Activated CD8-positive, alpha-beta T cell treated with anti-CD3 and anti-CD28 coated beads for 36 hours (primary cell): ENCODE data around the gene SYT2. TPM values are rescaled to one million over a fixed set of nuclear protein-coding genes. Genes with fewer than 3 reads are reported as not detected.
"Not testable (repeated sequence)": the region's sequence is repeated elsewhere in the genome, so short reads cannot be mapped to it uniquely, and the experiment has no call there.

Experiments
- ATAC-seq: fragments of 200-7000 bp; cut with Tn5 transposase; one replicate; pipeline ENCODE4 v1.10.0; 2021; ENCODE audit warnings: mild to moderate bottlenecking, moderate library complexity
- CTCF ChIA-PET: fragments of 350-600 bp; sonication (Branson Sonifier 250); formaldehyde crosslinking; loops from one replicate; lab custom pipeline; 2021; ENCODE audit warnings: antibody characterized with exemption; lab: Charles Lee
- POLR2A ChIA-PET: fragments of 350-600 bp; sonication (Branson Sonifier 250); formaldehyde crosslinking; loops from one replicate; lab custom pipeline; 2021; ENCODE audit warnings: antibody characterized with exemption; lab: Charles Lee
- DNase-seq: peaks from one replicate; pipeline ENCODE4 v3.0.0-alpha.2; 2020
- H3K27ac Mint-ChIP-seq: one replicate; pipeline ENCODE4 v1.8.0; 2021; ENCODE audit warnings: mild to moderate bottlenecking, mixed read lengths
- H3K27me3 Mint-ChIP-seq: one replicate; pipeline ENCODE4 v1.8.0; 2021; ENCODE audit warnings: mixed read lengths
- H3K36me3 Mint-ChIP-seq: one replicate; pipeline ENCODE4 v1.8.0; 2021; ENCODE audit warnings: low read depth, mixed read lengths
- H3K4me1 Mint-ChIP-seq: one replicate; pipeline ENCODE4 v1.8.0; 2021; ENCODE audit warnings: low read depth, mixed read lengths
- H3K4me3 Mint-ChIP-seq: one replicate; pipeline ENCODE4 v1.8.0; 2021; ENCODE audit warnings: mild to moderate bottlenecking, moderate library complexity, mixed read lengths
- H3K9me3 Mint-ChIP-seq: one replicate; pipeline ENCODE4 v1.8.0; 2021; ENCODE audit warnings: mixed read lengths
- CTCF ChIP-seq: fragments of 200-600 bp; IDR thresholded peaks from one replicate; pipeline ENCODE4 v1.8.0; 2022; ENCODE audit warnings: antibody characterized with exemption, mild to moderate bottlenecking
- intact Hi-C: fragments of 100-400 bp; cut with micrococcal nuclease; formaldehyde crosslinking; loops from one replicate; pipeline ENCODE4 v1.10.0; 2022
- total RNA-seq, 2 experiments: library from RNA; stranded (reverse); gene quantifications; one replicate each; pipeline ENCODE4 v1.2.3, GENCODE V29; 2021

SYT2 gene
- total RNA-seq, 2 experiments from 2014 or later, result not detected

GRCh38 chr1:202716654-202717053 is 6.4 kb upstream of the SYT2 start:
- no peak overlapping the region for H3K4me3 Mint-ChIP-seq
- H3K27me3 Mint-ChIP-seq, result peaks cover 17% of the 10 kb centered on the region
- no peak for TF ChIP-seq CTCF
- no peaks in the 10 kb centered on the region for H3K36me3 Mint-ChIP-seq
- POLR2A ChIA-PET, result interaction anchor here (0.8 to 0.9 kb wide), 2 partner anchors 8 to 11 kb away, joined by 3 read pairs; no protein-coding TSS in a partner anchor
- no peak overlapping the region for H3K27ac Mint-ChIP-seq
- H3K4me1 Mint-ChIP-seq, result peaks cover 4% of the 10 kb centered on the region
- DNase-seq, result no peak
- no peak for ATAC-seq
- H3K9me3 Mint-ChIP-seq, result no peaks in the 10 kb centered on the region
- intact Hi-C loops, result loop anchor here (10.0 kb wide), 1 partner anchor 372 kb away; the partner anchor contains the start of genes PPP1R12B and UBE2T
- CTCF ChIA-PET, result no interaction called here

GRCh38 chr1:202714202-202714601 is 3.9 kb upstream of the SYT2 start:
- CTCF ChIA-PET, result interaction anchor here (0.6 to 0.9 kb wide), 2 partner anchors 135 to 370 kb away, joined by 3 read pairs; no protein-coding TSS in a partner anchor
- H3K27ac Mint-ChIP-seq, result not testable (repeated sequence)

GRCh38 chr1:202713110-202713509 is 2.9 kb upstream of the SYT2 start:
- H3K4me3 Mint-ChIP-seq, result no peak overlapping the region
- ATAC-seq, result no peak
- intact Hi-C loops, result loop anchor here (10.0 kb wide), 1 partner anchor 368 kb away; the partner anchor contains the start of genes PPP1R12B and UBE2T
- ChIA-PET CTCF (interaction anchor here (0.6 to 1.4 kb wide), 2 partner anchors 10 to 459 kb away, joined by 3 read pairs; no protein-coding TSS in a partner anchor), POLR2A (interaction anchor here (0.6 to 1.2 kb wide), 2 partner anchors 16 to 756 kb away, joined by 3 read pairs; no protein-coding TSS in a partner anchor)
- no peaks in the 10 kb centered on the region for H3K36me3 Mint-ChIP-seq
- H3K9me3 Mint-ChIP-seq, result no peaks in the 10 kb centered on the region
- no peak for TF ChIP-seq CTCF
- H3K27ac Mint-ChIP-seq, result no peak overlapping the region
- DNase-seq, result no peak
- H3K27me3 Mint-ChIP-seq, result peaks cover 42% of the 10 kb centered on the region
- H3K4me1 Mint-ChIP-seq, result peaks cover 3% of the 10 kb centered on the region

More at GRCh38 chr1:202714202-202714601, 3.9 kb upstream of the SYT2 start:
- H3K36me3 Mint-ChIP-seq, H3K4me3 Mint-ChIP-seq, ATAC-seq, H3K4me1 Mint-ChIP-seq, H3K9me3 Mint-ChIP-seq, DNase-seq, POLR2A ChIA-PET: not testable (repeated sequence)
- intact Hi-C loops, result loop anchor here (10.0 kb wide), 1 partner anchor 369 kb away; the partner anchor contains the start of genes PPP1R12B and UBE2T
- peaks cover 32% of the 10 kb centered on the region for H3K27me3 Mint-ChIP-seq

GRCh38 chr1:202711949-202712635 is 1.8 kb upstream of the SYT2 start:
- Mint-ChIP-seq H3K9me3 (no peaks in the 10 kb centered on the region), H3K27me3 (peaks cover 47% of the 10 kb centered on the region), H3K4me3 (no peak overlapping the region), H3K4me1 (peaks cover 3% of the 10 kb centered on the region), H3K27ac (no peak overlapping the region), H3K36me3 (no peaks in the 10 kb centered on the region)
- no peak for TF ChIP-seq CTCF
- ATAC-seq (no peak), DNase-seq (no peak)
- POLR2A ChIA-PET, result no interaction called here
- CTCF ChIA-PET, result interaction anchor here (1.4 kb wide), 1 partner anchor 11 kb away, joined by 3 read pairs; no protein-coding TSS in a partner anchor
- intact Hi-C loops, result loop anchor here (10.0 kb wide), 1 partner anchor 367 kb away; the partner anchor contains the start of genes PPP1R12B and UBE2T

- ATAC-seq (no peak), DNase-seq (no peak)
- H3K9me3 Mint-ChIP-seq, result no peaks in the 10 kb centered on the region
- no peaks in the 10 kb centered on the region for H3K36me3 Mint-ChIP-seq
- peaks cover 56% of the 10 kb centered on the region for H3K27me3 Mint-ChIP-seq
- peaks cover 3% of the 10 kb centered on the region for H3K4me1 Mint-ChIP-seq
- intact Hi-C loops, result loop anchor here (10.0 kb wide), 1 partner anchor 365 kb away; the partner anchor contains the start of genes PPP1R12B and UBE2T
- no peak for TF ChIP-seq CTCF
- ChIA-PET CTCF (interaction anchor here (0.6 kb wide), 1 partner anchor 965 kb away, joined by 3 read pairs; no protein-coding TSS in a partner anchor), POLR2A (interaction anchor here (0.6 kb wide), 1 partner anchor 413 kb away, joined by 3 read pairs; no protein-coding TSS in a partner anchor)
- H3K27ac Mint-ChIP-seq, result no peak overlapping the region
- H3K4me3 Mint-ChIP-seq, result no peak overlapping the region
These were observed 795 bp downstream of the SYT2 start for GRCh38 chr1:202709276-202710041.
